ENCODE data around the gene SLC13A3.

SLC13A3 gene

GRCh38 chr20:46652699-46653098 is 1.4 kb upstream of the SLC13A3 start:
- DNase-seq (ENCODE audit: low spot score) = no peak

GRCh38 chr20:46650575-46651090 is 626 bp downstream of the SLC13A3 start:
- no peak for DNase-seq (ENCODE audit: low spot score)

DNA sequence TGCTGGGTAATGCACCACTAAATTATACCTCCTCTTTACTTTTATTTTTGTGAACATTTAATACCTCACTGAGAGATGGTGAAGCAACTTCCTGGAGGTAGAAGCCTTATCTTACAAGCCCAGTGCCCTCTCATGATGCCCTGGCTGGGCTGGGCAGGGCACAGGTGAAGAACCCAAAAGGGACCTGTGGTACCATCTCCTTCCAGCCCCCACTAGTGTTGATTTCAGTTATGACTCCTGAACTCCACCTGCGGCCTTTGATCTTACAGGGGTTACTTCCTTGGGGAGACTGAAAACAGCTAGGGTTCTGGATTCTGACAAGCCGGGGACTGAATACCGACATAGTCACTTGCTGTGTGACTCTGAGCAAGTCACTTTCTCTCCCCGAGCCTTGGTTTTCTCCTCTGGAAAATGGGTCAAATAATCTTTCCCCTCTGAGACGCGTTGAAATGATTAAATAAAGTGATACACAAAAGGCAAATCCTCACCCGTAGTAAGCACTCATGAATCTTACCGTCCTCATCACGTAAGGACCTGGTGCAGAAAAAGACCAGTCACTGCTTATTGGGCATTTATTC is 1.2 kb downstream of the SLC13A3 start:
- no peak for DNase-seq (ENCODE audit: low spot score)

- DNase-seq (ENCODE audit: low spot score) = no peak
These were observed 1.7 kb downstream of the SLC13A3 start for GRCh38 chr20:46649650-46649949.

GRCh38 chr20:46648903-46649649 is 2.2 kb downstream of the SLC13A3 start:
- peak; percentile 58 for DNase-seq (ENCODE audit: low spot score)

DNA sequence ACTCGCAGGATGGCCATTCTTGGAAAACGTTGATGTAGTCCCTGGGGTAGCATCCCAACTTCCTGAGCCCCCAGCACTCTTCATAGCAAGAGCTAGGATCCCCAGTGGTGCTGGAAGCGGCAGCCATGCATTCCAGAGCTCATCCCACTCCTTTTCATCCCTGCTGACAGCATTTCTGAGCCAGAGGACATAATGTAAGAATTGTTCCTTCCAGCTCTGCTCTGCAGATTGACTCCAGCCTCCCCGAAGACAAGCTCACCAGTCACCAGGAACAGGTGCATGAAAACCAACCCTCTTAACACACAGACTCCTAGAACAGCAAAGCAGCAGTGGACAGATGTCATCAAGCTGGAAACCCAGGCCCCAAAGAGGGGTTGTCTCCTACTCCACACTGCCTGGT is 3.8 kb downstream of the SLC13A3 start:
- DNase-seq (ENCODE audit: low spot score) = no peak

GRCh38 chr20:46646659-46647380 is 4.4 kb downstream of the SLC13A3 start:
- DNase-seq (ENCODE audit: low spot score) = no peak

GRCh38 chr20:46646122-46646521 is 5.1 kb downstream of the SLC13A3 start:
- no peak for DNase-seq (ENCODE audit: low spot score)

DNA sequence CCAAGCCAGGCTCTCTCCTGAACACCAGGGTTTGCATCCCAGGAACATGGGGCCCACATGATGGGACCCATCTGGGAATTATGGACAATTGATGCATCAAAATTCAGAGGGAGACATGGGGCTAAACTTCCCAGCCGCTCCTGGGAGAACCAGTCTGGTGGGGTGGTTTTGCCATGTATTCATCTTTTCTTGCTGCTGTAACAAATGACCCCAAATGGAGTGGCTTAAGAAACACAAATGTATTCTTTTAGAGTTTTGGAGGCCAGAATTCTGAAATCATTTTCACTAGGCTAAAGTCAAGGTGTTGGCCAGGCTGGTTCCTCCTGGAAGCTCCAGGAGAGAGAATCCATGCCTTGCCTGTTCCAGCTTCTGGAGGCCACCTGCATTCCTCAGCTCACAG is 6.5 kb downstream of the SLC13A3 start:
- no peak for DNase-seq (ENCODE audit: low spot score)

DNA sequence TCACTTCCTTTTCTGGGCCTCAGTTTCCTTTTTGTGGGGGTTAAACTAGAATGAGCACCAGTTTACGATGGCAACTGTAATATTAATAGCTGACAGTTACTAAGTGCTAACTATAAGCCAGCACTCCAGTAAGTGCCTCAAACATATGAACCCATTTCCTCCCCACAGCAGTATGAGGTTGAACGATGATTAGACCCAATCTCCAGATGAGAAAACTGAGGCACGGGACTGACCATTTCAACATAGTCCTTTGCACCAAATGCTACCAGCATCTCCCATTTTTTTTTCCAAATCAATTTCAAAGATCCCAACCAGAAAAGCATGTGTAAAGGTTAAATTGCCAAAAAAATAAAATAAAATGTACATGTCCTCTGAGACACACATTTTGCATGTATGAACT is 7.1 kb downstream of the SLC13A3 start:
- DNase-seq (ENCODE audit: low spot score) = no peak

DNA sequence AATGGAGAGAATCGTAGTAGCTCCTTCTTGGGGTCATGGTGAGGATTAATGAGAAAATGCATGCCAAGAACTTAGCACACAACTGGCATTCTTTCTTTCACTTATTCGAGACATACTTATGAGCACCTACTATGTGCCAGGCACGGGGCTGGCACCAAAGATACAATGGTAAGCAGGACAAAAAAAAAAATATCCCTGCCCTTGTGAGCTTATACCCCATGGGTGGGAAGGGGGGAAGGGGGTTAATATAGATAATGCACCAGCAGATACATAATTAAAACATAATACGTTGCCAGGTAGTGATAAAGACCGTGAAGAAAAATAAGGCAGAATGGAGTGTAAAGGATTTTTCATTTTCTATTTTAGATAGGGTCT is 8.3 kb downstream of the SLC13A3 start:
- DNase-seq (ENCODE audit: low spot score) = no peak

DNA sequence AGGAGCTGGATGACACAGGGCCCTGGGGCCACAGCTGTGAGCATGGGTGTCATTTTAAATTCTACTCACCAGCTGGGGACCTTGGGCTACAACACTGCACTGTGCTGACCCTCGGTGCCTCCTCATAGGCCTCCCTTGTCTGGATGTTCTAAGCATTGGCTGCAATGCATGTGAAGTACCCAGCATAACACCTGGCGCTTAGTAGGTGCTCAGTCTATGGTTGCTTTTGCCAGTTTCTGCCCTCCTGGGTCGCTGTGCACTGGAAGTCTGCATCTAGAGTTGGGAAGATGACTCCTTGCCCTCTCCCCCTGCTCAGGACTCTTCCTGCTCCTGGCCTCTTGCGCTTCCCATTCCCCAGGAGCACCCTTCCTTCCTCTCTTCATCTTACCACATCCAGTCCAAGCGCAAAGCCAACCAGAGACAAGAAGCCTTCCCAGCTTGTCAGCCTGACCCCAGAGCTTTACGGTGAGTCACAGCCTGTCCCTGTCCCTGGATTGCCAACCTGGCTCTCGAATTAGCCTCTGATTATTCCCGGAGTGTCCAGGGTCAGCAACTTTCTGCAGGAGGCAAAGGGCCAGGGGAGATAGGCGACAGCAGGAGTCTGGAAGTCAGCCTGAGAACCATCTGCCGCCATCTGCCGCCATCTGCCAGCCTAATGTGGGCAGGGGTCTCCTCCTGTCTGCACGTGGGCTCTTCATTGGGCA is 8.8 kb downstream of the SLC13A3 start:
- DNase-seq (ENCODE audit: low spot score) = no peak

- DNase-seq (ENCODE audit: low spot score) = no peak
These were observed 9.8 kb downstream of the SLC13A3 start for GRCh38 chr20:46641424-46641823.

DNA sequence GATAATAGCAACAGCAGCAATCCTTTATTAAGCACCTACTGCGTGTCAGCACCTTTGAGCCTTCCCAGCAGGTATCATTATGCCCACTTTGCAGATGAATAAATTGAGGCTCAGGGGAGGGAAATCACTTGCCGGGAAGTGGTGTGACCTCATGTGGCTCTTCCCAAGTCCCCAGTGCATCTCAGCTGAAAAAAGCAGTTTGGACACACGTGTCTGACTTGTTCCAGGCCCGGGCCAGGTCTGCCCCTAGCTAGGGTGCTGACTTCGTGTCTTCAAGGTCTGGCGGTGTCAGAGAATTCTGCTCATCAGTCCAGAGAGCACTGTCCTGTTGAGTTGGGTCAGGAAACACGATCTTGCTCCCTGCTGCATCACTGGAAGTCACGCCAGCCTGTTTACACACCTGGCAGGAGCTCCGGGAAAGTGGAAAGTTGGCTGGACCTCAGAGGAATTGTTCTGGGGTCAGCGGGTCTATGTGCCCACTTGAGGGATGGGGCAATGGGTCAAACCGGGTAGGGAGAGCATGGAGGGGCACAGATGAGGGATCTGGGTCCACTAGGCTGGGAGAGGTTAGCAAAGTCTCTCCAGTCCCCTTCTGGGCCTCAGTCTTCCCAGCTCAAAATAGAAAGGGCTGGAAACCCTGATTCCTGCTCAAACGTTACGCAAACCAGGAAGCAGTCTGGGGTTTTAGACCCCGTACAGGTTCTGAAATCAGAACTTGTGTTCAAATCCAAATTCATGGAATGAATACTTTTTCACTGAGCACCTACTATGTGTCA is 10.5 kb downstream of the SLC13A3 start:
- no peak for DNase-seq (ENCODE audit: low spot score)

GRCh38 chr20:46640044-46640443 is 11.2 kb downstream of the SLC13A3 start:
- DNase-seq (ENCODE audit: low spot score) = no peak

DNA sequence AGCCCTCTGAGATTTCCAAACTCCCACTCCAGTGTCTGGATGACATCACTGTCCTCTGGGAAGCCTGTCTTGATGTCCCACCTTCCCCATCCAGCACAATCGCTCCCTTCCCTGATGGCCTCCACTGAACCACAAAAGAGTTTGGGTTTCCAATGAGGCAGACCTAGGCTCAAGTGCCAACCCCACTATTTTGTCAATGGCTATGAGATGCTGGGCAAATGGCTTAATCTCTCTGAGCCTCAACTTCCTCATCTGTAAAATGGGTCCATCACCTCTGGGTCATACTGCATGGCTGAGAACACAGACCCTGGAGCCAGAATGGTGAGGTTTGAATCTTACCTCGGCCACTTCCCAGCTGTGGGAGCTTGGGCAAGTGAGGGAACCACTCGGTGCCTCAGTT is 11.7 kb downstream of the SLC13A3 start:
- DNase-seq (ENCODE audit: low spot score) = no peak

DNA sequence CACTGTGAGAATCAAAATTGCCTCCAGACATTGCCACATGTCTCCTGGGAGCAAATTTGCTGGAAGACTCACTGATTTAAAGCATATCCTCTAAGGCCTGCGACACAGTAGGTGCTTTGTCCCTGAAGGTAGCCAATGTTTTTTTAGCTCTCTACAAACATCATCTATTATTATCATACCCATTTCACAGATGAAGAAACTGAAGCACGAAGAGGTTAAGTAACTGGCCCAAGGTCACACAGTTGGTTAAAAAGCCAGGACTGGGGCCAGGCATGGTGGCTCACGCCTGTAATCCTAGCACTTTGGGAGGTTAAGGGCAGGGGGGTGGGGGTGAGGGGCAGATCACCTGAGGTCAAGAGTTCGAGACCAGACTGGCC is 12.4 kb downstream of the SLC13A3 start:
- DNase-seq (ENCODE audit: low spot score) = no peak

DNA sequence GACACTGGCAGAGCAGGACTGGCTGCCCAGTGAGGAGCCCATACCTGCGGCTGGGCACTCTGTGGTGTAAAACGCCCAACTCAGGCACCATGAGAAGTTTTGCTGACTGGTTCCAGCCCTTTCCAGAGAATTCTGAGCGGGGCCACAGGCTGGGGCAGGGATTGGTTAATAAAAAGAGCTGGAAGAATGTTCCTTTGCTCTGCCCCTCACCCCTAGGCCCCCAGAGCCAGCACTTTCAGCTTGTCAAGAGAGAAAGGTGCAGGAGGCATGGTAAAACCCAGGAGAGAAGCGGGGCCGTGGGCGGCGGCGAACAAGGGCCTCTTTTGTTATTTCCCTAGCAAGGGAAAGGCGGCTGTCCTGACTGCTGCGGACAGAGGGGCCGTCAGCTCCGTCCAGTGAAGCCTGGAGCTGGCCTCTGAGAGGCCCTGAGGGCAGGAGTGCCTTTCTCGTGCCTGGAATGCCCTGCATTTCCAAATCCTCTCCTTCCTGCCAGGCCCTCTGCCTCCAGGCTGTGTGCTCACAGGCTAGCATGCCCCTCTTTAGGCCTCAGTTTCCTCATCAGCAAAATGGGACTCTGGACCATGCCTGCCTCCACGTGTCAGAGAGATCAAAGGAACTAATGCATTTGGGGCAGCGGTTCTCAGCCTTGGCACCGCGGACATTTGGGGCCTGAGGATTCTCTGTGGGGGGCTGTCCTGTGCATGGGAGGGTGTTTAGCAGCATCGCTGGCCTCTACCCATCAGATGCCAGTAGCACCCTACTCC is 12.9 kb downstream of the SLC13A3 start:
- DNase-seq (ENCODE audit: low spot score) = no peak

- DNase-seq (ENCODE audit: low spot score) = no peak
These were observed 13.7 kb downstream of the SLC13A3 start for GRCh38 chr20:46637427-46638133.

DNA sequence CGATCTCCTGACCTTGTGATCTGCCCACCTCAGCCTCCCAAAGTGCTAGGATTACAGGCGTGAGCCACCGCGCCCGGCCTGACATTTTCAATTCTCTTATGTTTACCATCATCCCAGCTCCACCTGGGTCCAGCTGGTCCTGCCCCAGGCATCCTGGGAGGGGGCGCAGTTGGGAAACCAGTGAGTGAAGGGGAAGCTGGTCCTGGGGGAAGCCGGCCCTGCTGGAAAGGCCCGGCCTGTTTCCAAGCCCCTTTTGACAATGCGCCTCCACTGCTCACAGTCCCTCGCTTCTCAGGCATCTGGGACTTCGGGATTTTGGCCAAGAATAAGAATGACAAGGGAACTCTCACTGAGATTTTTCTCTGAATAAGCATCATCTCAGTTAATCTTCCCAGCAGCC is 14.2 kb downstream of the SLC13A3 start:
- DNase-seq (ENCODE audit: low spot score) = no peak

DNA sequence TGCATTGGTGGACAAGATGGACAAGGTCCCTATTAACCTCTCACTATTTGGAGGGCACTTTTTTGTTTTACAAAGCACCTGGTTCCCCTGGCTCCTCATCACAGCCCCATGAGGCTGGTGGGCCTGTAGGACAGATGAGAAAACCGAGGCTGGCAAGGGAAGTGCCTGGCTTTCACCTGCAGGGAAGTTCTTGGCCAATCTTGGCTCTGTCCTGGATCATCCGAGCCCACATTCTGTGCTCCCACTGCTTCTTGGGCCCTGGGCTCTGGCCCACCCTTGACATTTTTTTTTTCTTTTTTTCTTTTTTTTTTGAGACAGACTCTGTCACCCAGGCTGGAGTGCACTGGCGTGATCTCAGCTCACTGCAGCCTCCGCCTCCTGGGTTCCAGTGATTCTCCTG is 14.7 kb downstream of the SLC13A3 start:
- DNase-seq (ENCODE audit: low spot score) = no peak

Data from D341Med (cell line).